ENCODE measurements around the gene ACBD3. TPM values are rescaled to one million over a fixed set of nuclear protein-coding genes. Genes with fewer than 3 reads are reported as not detected.
"Not testable (repeated sequence)": the region's sequence is repeated elsewhere in the genome, so short reads cannot be mapped to it uniquely, and the experiment has no call there.

The ACBD3 gene
- 15.2 and 17.6 TPM in 2 replicates for polyA plus RNA-seq (2014; cell fraction: cytosol; rRNA removed)
- 8.7 and 9.8 TPM in 2 replicates for polyA plus RNA-seq (2014; cell fraction: nucleus; rRNA removed)

DNA sequence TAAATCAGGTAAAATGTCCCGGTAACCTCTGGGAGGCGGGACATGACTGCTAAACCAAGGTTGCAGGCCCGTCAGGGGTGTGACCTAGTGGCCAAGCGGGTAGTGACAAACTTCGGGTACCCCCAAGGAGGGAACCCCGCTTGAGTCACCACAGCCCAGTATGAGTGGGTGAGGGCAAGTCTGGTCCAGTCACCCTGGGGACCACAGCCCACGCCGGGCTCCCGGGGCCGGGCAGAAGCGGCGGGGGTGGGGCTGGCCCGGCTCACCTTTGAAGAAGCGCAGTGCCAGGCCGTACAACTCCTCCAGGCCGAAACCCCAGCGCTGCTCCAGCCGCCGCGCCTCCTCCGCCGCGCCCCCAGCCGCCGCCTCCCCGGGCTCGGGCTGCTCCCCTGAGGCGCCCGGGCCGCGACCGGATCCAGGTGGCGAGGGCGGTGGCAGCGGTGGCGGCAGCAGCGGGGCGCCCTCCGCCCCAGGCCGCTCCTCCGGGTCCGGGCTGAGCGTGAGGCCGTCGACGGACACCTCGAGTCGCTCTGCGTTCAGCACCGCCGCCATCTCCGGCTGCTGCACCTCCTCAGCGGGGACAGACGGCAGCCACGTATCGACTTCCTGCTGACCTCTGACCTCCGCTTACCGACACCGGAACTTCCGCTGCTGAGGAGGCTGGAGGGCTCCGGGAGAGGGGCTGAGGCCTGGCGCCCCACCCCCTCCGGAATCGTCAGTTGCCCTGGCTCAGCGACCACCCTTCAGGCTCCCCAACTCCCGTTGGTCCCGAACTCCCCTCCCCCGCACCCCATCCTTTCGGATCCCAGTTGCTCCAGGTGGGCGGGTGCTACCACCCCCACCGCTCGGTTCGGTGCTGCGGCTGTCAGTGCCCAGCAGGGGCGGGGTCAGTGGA, at the start of gene ACBD3:
Gene ACBD3, minus strand, starts transcription at position 618 of the 895 bp plus-strand sequence. Its CDS starts 66 bp downstream, at position 552.
- DNase-seq (ENCODE audit: low spot score) = peak; percentile 91

DNA sequence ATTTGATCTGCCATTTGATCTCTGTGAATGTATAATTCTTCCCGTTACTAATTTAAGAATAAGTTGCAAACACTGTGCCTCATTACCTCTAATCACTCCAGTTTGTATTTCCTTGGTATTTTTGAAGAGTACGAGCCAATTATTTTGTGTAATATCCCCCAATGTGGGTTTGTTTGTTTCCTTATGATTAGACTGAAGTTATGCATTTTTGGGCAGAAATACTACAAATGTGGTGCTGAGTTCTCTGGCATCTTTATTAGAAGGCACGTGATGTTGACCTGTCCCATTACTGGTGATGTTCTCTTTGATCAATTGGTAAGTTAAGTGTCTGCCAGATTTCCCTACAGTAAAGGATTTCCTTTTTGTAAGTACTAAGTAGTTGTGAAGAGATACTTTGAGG, 47.3 kb upstream of the ACBD3 start:
- no peak for DNase-seq (ENCODE audit: low spot score)

DNA sequence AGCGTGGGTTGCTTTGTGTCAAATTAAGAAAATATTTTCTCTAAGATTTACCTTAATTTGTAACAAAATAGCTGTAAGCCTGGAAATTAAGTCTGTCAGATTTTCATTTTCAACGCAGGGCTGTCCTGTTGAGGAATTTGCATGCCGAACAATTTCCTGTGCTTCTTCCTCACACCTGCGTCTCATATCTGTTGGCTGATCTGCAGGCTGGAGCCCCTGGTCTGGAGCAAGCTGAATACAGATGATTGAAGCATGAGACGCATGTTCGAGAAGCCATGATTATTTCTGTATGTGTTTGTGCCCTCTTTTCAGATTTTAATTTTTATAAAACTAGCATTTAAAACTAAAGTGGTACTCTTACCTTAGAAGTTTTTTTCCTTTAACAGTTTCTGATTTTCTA, 46.8 kb upstream of the ACBD3 start:
- DNase-seq (ENCODE audit: low spot score) = no peak

DNA sequence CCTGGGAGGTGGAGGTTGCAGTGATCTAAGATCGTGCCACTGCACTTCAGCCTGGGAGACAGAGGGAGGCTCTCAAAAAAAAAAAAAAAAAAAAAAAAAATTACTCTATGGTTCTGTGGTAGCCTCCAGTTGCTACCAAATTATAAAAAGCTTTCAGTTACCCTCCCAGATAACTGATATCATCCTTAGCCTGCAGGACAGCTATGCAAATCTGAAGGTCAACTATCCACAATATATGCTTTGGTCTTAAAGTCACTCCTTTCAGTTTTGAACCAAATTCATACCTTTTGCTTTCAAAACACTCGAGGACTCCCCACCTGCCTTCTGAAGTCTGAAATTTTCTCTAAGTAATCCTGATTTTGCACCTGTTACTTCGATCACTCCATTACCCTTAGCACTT, 40.1 kb upstream of the ACBD3 start:
- no peak for DNase-seq (ENCODE audit: low spot score)

DNA sequence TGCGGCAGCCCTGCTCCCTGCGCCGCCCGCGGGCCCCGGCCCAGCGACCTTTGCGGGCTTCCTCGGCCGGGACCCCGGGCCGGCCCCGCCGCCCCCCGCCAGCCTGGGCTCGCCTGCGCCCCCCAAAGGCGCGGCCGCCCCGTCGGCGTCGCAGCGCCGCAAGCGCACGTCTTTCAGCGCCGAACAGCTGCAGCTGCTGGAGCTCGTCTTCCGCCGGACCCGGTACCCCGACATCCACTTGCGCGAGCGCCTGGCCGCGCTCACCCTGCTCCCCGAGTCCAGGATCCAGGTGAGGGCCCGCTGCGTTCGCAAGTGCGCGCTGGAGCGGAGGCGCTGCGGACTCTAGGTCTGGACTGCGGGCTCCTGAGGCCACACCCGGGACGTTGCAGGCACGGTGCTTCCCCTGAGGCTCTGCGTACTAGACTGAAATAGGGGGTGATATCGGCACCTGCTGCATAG, 37.3 kb upstream of the ACBD3 start:
- DNase-seq (ENCODE audit: low spot score) = no peak

DNA sequence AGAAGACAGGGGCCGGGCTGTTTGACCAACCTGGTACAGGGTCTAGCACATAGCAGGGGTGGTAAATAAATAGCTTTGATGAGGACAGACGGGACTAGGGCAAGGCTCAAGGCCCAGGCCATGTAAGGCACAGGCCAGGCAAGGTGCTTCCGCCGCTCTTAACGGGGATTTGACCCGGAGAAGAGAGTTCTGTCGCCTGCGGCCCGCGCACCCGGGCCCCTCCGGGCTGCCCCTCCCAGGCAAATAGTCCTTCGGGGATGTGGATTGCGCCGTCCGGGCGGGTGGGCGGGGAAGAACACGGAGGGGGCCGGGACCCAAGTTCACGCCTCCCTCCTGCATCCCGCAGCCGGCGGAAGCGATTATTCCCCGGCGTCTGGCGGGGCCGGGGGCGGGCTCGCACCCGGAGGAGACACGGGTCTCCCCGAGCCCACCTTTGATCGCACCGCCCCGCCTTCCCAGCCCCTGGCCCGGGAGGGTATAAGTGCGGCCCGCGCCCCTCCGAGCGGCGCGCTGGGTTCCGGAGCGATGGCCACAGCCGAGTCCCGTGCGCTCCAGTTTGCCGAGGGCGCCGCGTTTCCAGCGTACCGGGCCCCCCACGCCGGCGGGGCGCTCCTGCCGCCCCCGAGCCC, 36.7 kb upstream of the ACBD3 start, which contains the start of gene MIXL1:
Gene MIXL1, plus strand, starts transcription at position 508 of the 629 bp plus-strand sequence. Its CDS starts 18 bp downstream, at position 526.
- DNase-seq (ENCODE audit: low spot score) = no peak

DNA sequence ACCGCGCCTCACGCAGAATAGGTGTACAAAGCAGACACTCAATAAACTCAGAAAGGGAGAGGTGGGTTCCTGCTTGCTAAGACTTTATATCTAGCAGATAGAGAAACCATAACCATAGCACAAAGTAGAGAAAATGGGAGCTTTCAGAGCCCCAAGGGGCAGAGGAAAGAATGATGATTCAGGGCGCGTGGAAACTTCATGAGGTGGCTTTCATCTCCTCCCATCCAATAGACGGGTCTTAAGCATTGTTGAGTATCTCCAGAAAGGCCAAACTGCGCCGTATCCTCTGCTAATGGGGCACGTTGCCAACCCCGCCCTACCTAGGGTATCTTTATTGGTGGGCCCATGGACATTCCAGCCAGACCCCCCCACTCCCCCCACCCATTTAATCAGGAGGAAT, 36.1 kb upstream of the ACBD3 start:
- DNase-seq (ENCODE audit: low spot score) = no peak

DNA sequence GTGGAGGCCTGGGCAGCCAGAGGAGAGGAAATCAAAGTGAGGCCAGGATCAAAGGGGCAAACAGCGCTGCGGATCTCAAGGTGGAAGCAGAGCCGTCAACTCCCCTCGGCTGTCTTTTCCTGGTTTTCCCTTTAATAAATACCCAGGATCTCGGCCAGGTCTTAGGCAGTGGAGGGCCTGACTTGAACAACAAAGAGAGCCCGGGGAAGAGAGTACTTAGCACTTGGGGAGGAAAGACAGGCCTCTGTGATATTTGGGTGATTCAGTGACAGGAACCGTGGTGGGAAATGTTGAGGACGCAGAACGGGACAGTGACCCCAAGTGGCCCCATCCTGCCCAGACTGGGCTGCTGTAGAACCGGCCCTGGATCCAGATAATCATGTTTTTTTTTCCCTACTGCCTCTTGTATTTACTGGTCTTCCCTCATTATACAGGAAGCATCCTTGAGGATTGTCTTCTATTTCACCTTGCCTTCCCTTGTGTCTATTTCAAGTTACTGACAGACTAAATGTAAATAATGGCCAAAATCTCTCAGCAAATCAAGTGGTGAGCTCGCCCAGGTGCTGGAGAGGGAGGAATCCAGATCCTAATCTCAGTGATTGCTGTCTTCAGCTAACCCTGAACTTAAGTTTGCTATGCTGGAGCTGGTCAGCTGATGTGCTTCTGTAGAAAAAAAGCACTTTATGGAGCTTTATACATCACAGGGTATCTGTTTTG, 34.1 kb upstream of the ACBD3 start:
- no peak for DNase-seq (ENCODE audit: low spot score)

DNA sequence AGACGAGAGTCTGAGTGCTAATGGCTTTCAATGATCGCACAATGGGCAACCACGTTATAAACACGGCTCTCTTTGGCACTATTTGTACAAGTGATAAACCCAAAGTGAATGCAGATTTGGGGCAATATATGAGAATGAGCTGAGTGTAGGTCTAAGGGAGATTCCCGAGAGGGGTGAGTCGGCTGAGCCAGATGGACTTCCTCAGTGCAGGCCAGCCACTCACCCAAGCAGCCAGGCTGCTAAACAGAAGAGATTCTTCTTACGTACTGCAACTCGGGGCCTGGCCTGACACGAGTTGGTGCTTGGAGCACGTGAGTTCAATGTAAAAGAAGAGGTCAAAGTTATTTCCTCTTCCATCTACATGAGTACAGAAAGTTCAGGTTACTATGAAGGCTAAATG, 30.7 kb upstream of the ACBD3 start:
- DNase-seq (ENCODE audit: low spot score) = no peak

DNA sequence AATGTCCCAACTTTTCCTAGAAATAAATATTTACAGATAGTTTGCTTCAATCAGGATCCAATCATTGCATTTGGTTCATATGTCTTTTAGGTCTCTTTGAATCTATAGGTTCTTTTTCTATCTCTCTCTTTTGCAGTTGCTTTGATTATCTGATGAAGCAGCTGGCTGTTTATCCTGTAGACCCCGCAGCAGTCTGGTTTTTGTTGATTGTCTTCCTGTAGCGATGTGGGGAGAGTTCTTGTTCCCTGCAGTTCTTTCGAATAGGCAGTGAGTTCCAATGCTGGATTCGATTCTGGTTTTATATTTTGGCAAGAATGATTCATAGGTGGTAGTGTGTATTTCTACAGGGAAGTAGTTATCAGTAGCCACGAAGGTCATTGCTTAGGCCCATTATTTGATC, 29.5 kb upstream of the ACBD3 start:
- DNase-seq (ENCODE audit: low spot score) = no peak

DNA sequence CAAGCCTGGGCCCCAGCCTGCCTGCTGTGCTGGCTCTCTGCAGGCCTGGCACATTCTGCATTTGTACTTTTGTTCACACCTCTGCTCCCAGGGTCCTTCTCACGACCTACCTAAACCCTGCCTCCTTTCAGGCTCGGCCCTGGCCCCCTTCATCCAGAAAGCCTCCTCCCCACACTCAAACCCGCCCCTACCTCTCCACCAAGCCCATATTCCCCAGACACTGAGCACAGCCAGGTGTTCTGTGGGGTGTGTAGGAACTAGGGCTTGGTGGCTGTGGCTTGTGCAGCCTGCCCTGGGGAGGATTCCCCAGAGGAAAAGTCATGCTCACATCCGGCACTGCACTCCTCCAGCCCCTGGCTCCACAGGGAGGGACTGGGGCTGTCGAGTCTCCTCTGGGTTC, 28.7 kb upstream of the ACBD3 start:
- peak; percentile 51 for DNase-seq (ENCODE audit: low spot score)

DNA sequence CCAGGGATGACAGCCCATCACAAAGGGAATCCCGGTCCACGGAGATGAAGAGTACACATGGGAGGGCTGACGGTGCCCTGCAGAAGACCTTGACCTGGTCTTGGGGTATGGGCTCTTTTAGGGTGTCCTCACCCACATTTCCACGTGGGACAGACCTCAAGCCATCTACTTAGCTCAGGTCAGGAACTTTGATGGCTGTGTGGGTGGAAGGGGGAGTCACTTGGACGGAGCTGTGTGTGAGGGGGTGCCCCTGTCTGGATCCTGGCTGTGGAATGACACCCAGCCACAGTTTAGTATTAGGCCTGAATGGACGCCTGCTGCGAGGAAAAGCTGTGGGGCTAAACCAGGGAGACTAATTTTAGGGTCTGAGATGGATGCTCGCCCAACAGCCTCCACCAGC, 26.0 kb upstream of the ACBD3 start:
- DNase-seq (ENCODE audit: low spot score) = no peak

DNA sequence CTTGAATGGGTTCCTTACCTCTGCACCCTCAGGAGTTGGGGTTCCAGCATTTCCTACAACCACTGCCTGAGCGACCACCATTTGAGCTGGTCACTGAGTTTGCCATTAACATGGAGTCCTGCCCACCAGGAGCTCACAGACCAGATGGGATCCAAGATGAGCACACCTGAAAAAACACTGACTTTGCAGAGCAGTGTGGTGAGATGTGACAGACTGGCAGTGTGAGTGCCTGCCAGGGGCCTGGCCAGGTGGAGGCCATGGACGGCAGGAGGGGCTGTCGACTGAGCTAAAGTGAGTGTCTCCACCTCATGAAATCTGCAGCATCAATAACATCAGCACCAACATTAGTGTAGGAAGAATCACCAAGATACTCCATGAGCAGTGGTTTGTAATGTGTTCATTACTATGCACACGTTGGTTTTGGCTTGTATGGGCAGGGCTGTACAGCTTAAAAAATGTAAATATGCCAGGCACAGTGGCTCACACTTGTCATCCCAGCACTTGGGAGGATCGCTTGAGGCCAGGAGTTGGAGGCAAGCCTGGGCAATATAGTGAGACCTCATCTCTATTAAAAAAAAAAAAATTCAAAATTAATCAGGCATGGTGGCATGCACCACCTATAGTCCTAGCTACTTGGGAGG, 24.8 kb upstream of the ACBD3 start:
- DNase-seq (ENCODE audit: low spot score) = no peak

DNA sequence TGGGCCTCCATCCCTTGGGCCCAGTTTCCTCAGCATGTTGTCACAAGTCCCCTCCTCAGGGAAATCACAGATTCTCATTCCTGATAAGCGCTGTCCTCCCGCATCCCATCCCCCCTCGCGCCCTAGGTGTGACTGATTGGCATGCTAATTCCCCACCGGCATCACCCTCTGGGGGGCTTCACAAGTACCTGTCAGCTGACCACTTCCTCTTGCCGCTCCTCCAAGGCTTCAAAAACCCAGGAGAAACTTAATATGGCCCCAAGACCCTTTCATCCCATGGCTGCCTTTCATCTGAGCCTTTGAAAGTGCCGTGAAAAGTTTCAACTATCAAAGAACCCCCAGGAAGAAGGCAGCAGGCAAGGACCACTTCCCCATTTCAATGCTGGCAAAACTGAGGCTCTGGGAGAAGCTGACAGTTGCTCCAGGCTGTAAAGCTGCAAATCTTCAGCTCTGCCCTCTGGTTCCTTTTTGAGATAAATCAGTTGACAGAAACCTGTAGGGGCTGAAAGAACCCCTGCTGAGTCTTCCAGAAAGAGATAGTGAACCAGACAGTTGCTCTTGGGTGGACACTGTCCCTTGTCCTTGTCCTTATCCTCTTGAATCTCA, 24.1 kb upstream of the ACBD3 start:
- no peak for DNase-seq (ENCODE audit: low spot score)

DNA sequence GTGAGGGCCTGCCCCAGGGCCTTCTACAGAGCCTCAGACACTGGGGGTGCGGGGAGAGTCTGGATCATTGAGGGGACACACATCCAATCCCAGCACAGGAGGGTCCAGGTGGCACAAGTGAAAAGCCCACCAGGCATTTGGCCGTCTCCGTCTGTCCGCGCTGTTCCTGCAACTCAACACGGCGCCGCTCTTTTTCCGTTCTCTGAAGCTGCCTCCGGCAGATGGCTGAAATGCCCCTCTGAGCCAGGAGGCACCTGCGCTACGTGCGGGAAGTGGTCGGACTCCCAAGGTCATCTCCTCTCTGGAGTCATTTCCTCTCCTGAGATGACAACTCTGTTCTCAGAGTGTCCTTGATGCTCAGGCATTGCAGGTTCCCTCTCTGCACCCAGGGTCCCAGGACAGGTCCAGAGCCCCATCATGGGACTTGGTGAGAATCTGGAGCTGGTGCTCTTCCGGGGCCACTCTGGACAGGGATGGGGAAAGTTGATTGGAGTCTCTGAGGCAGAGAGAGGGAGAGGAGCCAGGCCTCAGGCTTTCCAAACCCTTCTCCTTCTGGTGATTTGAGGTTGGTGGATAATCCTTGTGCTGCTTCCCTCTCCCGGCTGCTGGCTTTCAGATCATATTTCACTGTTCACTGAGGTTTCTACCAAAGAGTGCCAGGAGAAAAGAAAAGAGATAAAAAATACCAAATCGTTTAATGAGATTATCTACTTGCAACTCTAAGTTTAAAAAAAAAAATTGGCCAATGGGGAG, 22.9 kb upstream of the ACBD3 start:
- no peak for DNase-seq (ENCODE audit: low spot score)

DNA sequence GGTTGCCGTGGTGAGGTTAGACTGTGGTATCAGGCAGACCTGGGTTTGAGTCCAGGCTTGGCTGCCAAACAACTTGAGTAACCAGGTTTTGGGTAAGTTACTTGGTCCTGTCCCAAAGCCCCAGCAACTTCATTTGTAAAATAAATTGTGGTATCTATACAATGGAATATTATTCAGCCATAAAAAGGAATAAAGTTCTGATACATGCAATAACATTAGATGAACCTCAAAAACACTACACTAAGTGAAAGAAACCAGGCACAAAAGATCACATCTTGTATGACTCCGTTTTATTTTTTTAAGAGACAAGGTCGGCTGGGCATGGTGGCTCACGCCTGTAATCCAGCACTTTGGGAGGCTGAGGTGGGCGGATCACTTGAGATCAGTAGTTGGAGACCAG, 20.5 kb upstream of the ACBD3 start:
- no peak for DNase-seq (ENCODE audit: low spot score)

DNA sequence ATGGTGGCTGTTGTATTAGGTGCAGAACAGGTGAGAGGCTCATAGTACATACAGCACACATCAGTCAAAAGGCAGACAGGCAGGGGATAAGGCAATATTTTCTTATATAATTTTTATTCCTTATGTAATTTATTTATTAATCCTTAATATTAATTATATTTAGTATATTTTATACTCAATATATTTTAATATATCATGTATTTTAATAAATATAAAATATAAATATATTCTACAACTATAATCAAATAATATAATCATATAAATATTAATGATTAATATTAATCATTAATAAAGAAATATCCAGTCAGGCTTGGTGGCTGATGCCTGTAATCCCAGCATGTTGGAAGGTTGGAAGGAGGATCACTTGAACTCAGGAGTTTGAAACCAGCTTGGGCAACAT, 17.7 kb upstream of the ACBD3 start:
- DNase-seq (ENCODE audit: low spot score) = no peak

DNA sequence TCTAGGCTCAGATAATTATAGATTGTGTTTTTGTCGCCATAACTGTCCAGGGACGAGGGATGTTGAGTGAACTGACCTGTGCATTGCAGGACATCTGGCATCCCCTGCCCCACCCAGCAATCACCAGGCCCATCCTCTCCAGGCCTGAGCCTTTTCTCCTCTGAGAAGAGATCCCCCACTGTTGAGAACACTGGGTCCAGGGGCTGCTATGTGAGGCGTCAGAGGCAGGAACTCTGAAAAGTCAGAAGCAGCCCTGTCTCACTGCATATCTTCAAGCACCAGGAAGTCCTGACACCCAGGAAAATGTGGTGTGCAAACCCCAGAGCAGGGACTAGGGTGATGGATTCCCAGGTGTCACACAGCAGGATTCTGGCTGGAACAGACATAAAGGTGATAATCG, 17.1 kb upstream of the ACBD3 start:
- no peak for DNase-seq (ENCODE audit: low spot score)

DNA sequence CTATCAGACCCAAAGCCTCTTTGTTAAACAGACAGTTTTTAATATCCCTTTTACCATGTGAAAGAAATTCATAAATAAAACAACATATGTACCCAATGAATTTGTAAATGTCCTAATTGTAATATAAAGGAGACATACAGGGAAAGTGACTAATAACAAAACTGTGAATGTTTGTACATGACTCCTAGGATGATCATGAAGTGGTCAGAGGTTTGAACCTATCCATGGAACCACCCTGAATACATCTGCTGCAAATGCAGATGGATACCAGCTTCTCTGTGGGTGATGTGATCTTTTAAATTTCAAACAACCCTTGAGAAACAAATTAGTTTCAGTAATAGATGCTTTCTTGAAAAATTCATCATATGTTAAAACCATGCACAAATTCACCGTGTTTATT, 16.7 kb upstream of the ACBD3 start:
- DNase-seq (ENCODE audit: low spot score) = no peak

DNA sequence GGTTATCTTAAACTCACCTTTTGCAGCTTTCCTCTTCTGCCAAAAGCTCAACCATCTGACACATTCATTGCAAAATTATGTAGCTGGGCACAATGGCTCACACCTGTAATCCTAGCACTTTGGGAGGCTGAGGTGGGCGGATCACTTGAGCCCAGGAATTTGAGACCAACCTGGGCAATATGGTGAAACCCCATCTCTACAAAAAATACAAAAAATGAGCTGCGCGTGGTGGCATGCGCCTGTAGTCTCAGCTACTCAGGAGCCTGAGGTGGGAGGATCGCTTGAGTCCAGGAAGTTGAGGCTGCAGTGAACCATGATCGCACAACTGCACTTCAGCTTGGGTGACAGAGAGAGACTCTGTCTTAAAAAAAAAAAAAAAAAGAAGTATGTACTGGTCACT, 16.1 kb upstream of the ACBD3 start:
- not testable (repeated sequence) for DNase-seq (ENCODE audit: low spot score)
